IPS-18c (cell line): ENCODE data around the gene WFDC1.

Experiments
- H3K4me3 ChIP-seq: 2 replicates; pipeline ENCODE4 v1.7.0; 2013; ENCODE audit warnings: low read depth, mild to moderate bottlenecking, low read length, moderate library complexity; ENCODE audit not compliant: insufficient read depth
- H3K9me3 ChIP-seq: one replicate; pipeline ENCODE4 v1.6.1; 2013; ENCODE audit warnings: mild to moderate bottlenecking, low read length, moderate library complexity; ENCODE audit not compliant: control insufficient read depth, insufficient read depth

WFDC1 gene

DNA sequence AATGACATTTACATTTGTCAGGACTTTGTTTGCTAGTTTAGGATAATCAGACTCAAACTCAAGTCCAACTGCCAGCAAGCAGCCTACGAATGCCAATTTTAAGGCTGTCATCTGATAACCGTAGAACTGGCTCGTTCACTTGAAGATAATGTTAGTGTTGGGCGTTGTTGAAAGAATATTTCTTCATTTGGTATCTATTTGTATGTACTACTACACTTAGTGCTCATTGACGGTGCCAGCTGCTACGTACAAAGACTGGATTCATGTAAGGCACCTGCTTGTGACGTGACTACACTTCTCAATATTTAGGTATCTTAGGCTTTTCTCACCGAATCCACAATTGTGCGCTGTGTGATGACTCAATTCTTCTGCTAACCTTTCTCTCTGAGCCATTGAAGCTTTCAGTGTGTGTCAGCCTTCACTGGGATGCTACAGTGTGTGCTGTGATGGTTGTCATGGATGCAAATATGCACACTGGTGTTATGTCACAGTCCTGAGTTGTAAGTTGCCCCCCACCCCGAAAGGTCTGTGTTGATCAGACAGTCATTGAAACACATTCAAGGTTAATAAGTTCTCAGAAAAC is 79.3 kb downstream of the WFDC1 start:
- Histone ChIP-seq H3K9me3 (no peaks in the 10 kb centered on the region), H3K4me3 (no peak overlapping the region)

- Histone ChIP-seq H3K4me3 (no peak overlapping the region), H3K9me3 (no peaks in the 10 kb centered on the region)
Observed at GRCh38 chr16:84378099-84378498, 83.4 kb downstream of the WFDC1 start.

DNA sequence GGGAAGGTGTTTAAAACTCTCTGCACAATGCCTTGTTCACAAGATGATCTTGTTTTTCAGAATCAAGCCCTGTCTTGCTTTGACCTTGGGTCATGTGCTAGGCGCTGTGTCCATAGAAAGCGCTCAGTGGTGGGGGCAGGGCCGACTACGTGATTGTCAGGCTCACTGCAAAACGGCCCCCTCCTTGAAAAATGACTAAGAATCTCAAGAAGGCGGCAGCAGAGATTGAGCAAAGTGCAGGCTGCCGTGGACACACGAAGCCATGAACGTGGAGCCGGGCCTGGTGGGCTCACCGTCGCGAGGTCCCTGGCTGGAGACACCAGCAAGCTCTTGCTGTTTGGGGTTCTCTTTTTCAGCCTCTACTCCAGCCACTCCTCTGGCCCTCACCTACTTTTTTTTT is 83.9 kb downstream of the WFDC1 start:
- no peaks in the 10 kb centered on the region for H3K9me3 ChIP-seq
- H3K4me3 ChIP-seq = no peak overlapping the region

DNA sequence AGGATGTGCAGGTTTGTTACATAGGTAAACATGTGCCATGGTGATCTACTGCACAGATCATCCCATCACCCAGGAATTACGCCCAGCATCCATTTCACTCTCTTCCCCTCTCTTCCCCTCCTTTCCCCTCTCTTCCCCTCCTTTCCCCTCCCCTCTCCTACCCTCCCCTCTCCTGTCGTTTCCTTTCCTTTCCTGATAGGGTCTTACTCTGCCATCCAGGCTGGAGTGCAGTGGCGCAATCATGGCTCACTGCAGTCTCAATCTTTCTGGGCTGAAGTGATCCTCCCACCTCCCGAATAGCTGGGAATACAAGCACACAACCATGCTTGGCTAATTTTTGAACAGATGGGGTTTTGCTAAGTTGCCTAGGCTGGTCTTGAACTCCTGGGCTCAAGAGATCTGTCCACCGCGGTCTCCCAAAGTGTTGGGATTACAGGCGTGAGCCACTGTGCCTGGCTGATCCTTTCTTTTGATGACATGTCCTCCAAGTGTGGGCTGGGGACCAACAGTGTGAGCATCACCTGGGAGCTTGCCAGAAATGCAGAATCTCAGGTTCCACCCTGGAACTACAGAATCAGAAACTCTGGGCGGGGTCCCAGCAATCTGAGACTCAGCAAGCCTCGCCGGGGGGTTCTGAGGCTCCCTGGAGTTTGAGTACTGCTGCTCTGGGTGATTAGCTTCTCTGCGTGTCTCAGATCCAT is 84.5 kb downstream of the WFDC1 start:
- Histone ChIP-seq H3K9me3 (peaks cover 2% of the 10 kb centered on the region), H3K4me3 (no peak overlapping the region)
